Measurements from ENCODE around the gene ANKRD63. TPM values are rescaled to one million over a fixed set of nuclear protein-coding genes. Genes with fewer than 3 reads are reported as not detected.

ANKRD63 gene
- total and polyA plus RNA-seq, 2 donors, result not detected

Other genes with a start within 250 kb of the ANKRD63 start
- gene SRP14, start 243.9 kb downstream of the ANKRD63 start, total RNA-seq, result 374 TPM
- gene SRP14, start 243.9 kb downstream of the ANKRD63 start, polyA plus RNA-seq, result 522 TPM
- 28.5 TPM for gene BMF, start 174.2 kb downstream of the ANKRD63 start, total RNA-seq
- gene BMF, start 174.2 kb downstream of the ANKRD63 start, polyA plus RNA-seq, result 70.4 TPM
- 48.3 TPM for gene BUB1B, start 122.0 kb downstream of the ANKRD63 start, total RNA-seq
- gene BUB1B, start 122.0 kb downstream of the ANKRD63 start, polyA plus RNA-seq, result 7.3 TPM
- 0.38 TPM for gene PAK6, start 44.0 kb downstream of the ANKRD63 start, total RNA-seq
- gene PAK6, start 44.0 kb downstream of the ANKRD63 start, polyA plus RNA-seq, result 1.3 TPM
- gene PLCB2, start 24.9 kb upstream of the ANKRD63 start, total RNA-seq, result 26.5 TPM
- 125 TPM for gene PLCB2, start 24.9 kb upstream of the ANKRD63 start, polyA plus RNA-seq
- gene INAFM2, start 40.6 kb upstream of the ANKRD63 start, total RNA-seq, result 10.1 TPM
- 12.8 TPM for gene INAFM2, start 40.6 kb upstream of the ANKRD63 start, polyA plus RNA-seq
- gene CCDC9B, start 57.9 kb upstream of the ANKRD63 start, total RNA-seq, result 0.28 TPM
- 3.6 TPM for gene CCDC9B, start 57.9 kb upstream of the ANKRD63 start, polyA plus RNA-seq
- gene PHGR1, start 68.0 kb upstream of the ANKRD63 start, total RNA-seq, result 0.14 TPM
- 4.5 TPM for gene PHGR1, start 68.0 kb upstream of the ANKRD63 start, polyA plus RNA-seq
- 0.19 TPM for gene DISP2, start 75.2 kb upstream of the ANKRD63 start, total RNA-seq
- 0.55 TPM for gene DISP2, start 75.2 kb upstream of the ANKRD63 start, polyA plus RNA-seq
- 44.4 TPM for gene KNSTRN, start 99.7 kb upstream of the ANKRD63 start, total RNA-seq
- 12.5 TPM for gene KNSTRN, start 99.7 kb upstream of the ANKRD63 start, polyA plus RNA-seq
- gene IVD, start 122.7 kb upstream of the ANKRD63 start, total RNA-seq, result 18.8 TPM
- 28.3 TPM for gene IVD, start 122.7 kb upstream of the ANKRD63 start, polyA plus RNA-seq
- gene BAHD1, start 157.9 kb upstream of the ANKRD63 start, total RNA-seq, result 9.4 TPM
- gene BAHD1, start 157.9 kb upstream of the ANKRD63 start, polyA plus RNA-seq, result 19.1 TPM
- gene CHST14, start 187.9 kb upstream of the ANKRD63 start, total RNA-seq, result 5.1 TPM
- gene CHST14, start 187.9 kb upstream of the ANKRD63 start, polyA plus RNA-seq, result 11.9 TPM

All from thymus (tissue), 2 donors.